Smooth muscle cell of the pulmonary artery (primary cell): ENCODE measurements around the gene HEATR9. TPM values are rescaled to one million over a fixed set of nuclear protein-coding genes. Genes with fewer than 3 reads are reported as not detected.

Source experiments
- total RNA-seq: library from RNA; depleted of rRNA; stranded (reverse); fragments of >200 nt; gene quantifications from 2 replicates; pipeline ENCODE4 v1.2.3, GENCODE V29; 2014

Gene HEATR9
- total RNA-seq: not detected in 2 replicates

GRCh38 chr17:35868737-35869136 lies at the start of gene HEATR9:
HEATR9 (minus strand) TSS chr17:35868891; CDS start chr17:35868742, 149 bp downstream.

GRCh38 chr17:35879773-35880654 lies 11.3 kb upstream of the HEATR9 start, which contains the start of gene CCL5:
CCL5 (minus strand) TSS chr17:35880360.

GRCh38 chr17:35808962-35809854 lies 59.5 kb downstream of the HEATR9 start, which contains the start of gene TAF15:
TAF15 (plus strand) TSS chr17:35809484; CDS start chr17:35809570, 86 bp downstream.

Other genes starting within 250 kb of the HEATR9 start
- gene RASL10B, start 137.3 kb downstream of the HEATR9 start, total RNA-seq: 2.0 and 3.0 TPM in 2 replicates
- gene GAS2L2, start 115.7 kb downstream of the HEATR9 start, total RNA-seq: 0.07 and 0.10 TPM in 2 replicates
- not detected in 2 replicates for gene C17orf50, start 108.0 kb downstream of the HEATR9 start, total RNA-seq
- gene MMP28, start 73.2 kb downstream of the HEATR9 start, total RNA-seq: 0.65 and 1.8 TPM in 2 replicates
- 109 and 127 TPM in 2 replicates for gene TAF15, start 59.4 kb downstream of the HEATR9 start, total RNA-seq
- gene CCL5, start 11.5 kb upstream of the HEATR9 start, total RNA-seq: 0.07 TPM in 1 of 2 replicates, not detected in the other
- gene RDM1, start 61.9 kb upstream of the HEATR9 start, total RNA-seq: 0.59 TPM in 1 of 2 replicates, not detected in the other
- gene LYZL6, start 74.8 kb upstream of the HEATR9 start, total RNA-seq: not detected in 2 replicates
- gene CCL16, start 112.6 kb upstream of the HEATR9 start, total RNA-seq: not detected in 2 replicates
- gene CCL14, start 117.8 kb upstream of the HEATR9 start, total RNA-seq: not detected in 2 replicates
- gene CCL15, start 132.7 kb upstream of the HEATR9 start, total RNA-seq: not detected in 2 replicates
- gene CCL23, start 149.1 kb upstream of the HEATR9 start, total RNA-seq: not detected in 2 replicates
- gene CCL18, start 195.4 kb upstream of the HEATR9 start, total RNA-seq: not detected in 2 replicates
- not detected in 2 replicates for gene CCL3, start 221.3 kb upstream of the HEATR9 start, total RNA-seq
- gene CCL4, start 234.9 kb upstream of the HEATR9 start, total RNA-seq: not detected in 2 replicates